Panc1 (cell line): ENCODE measurements around the gene SLC4A1. TPM values are rescaled to one million over a fixed set of nuclear protein-coding genes. Genes with fewer than 3 reads are reported as not detected.

Experiments used
- ATAC-seq: fragments of 200-7000 bp; cut with Tn5 transposase; 2 replicates; pipeline ENCODE4 v1.9.1; 2020; ENCODE audit warnings: mild to moderate bottlenecking, moderate library complexity
- BruUV-seq: library from RNA; stranded (reverse); fragments of 400-500 nt; replicated peaks from 2 replicates; lab custom pipeline; 2021; lab: Mats Ljungman, UMichigan
- CTCF ChIA-PET: fragments of 300-600 bp; sonication (Branson Sonifier 250); formaldehyde crosslinking; loops from one replicate; lab custom pipeline; 2022; ENCODE audit warnings: antibody characterized with exemption; lab: Charles Lee
- POLR2A ChIA-PET: fragments of 300-600 bp; sonication (Branson Sonifier 250); formaldehyde crosslinking; loops from one replicate; lab custom pipeline; 2022; ENCODE audit warnings: antibody characterized with exemption; lab: Charles Lee
- DNase-seq: peaks from one replicate; pipeline ENCODE4 v3.0.0-alpha.2; 2010; ENCODE audit warnings: low read depth, low spot score
- H3K27ac ChIP-seq: 2 replicates; pipeline ENCODE4 v1.5.1; 2011; ENCODE audit warnings: mild to moderate bottlenecking, low read length, inconsistent platforms
- H3K27me3 ChIP-seq: fragments of 200-500 bp; sonication (Bioruptor generic); 2 replicates; pipeline ENCODE4 v1.6.0; 2014; ENCODE audit warnings: low read length, inconsistent platforms; ENCODE audit not compliant: control insufficient read depth, insufficient read depth
- H3K36me3 ChIP-seq: fragments of 200-500 bp; sonication (Bioruptor generic); 2 replicates; pipeline ENCODE4 v1.5.1; 2014; ENCODE audit warnings: inconsistent platforms, mild to moderate bottlenecking, low read length, moderate library complexity; ENCODE audit not compliant: control insufficient read depth, insufficient read depth
- H3K4me1 ChIP-seq: 2 replicates; pipeline ENCODE4 v1.5.1; 2011; ENCODE audit warnings: inconsistent platforms, mild to moderate bottlenecking, low read length, moderate library complexity; ENCODE audit not compliant: control insufficient read depth, insufficient read depth
- H3K4me3 ChIP-seq, 2 experiments: 2 replicates each; pipeline ENCODE4 v1.5.1; 2011 to 2012; ENCODE audit warnings: low read depth in 2 of 2, low read length in 2 of 2, mild to moderate bottlenecking in 2 of 2, inconsistent platforms in 1 of 2, moderate library complexity in 1 of 2
- H3K9me3 ChIP-seq: fragments of 200-500 bp; sonication (Bioruptor generic); 2 replicates; pipeline ENCODE4 v1.5.1; 2014; ENCODE audit warnings: low read depth, mild to moderate bottlenecking, inconsistent platforms, low read length, moderate library complexity; ENCODE audit not compliant: control insufficient read depth, insufficient read depth
- CTCF ChIP-seq: fragments of 450-650 bp; IDR thresholded peaks from 2 replicates; pipeline ENCODE4 v1.5.1; 2017; ENCODE audit warnings: mild to moderate bottlenecking
- POLR2AphosphoS5 ChIP-seq: IDR thresholded peaks from 2 replicates; pipeline ENCODE4 v1.6.1; 2012; ENCODE audit warnings: mild to moderate bottlenecking, low read depth, low read length, moderate library complexity
- SIN3A ChIP-seq: IDR thresholded peaks from 2 replicates; pipeline ENCODE4 v1.6.1; 2012; ENCODE audit warnings: low read depth, mild to moderate bottlenecking, low read length, moderate library complexity, borderline replicate concordance; ENCODE audit not compliant: insufficient read depth
- TCF7L2 ChIP-seq: IDR thresholded peaks from 2 replicates; pipeline ENCODE4 v1.6.1; 2011; ENCODE audit warnings: mild to moderate bottlenecking, low read depth, low read length, inconsistent platforms
- in situ Hi-C: cut with HindIII; loops from 2 replicates; pipeline ENCODE4 v1.10.0; 2016; ENCODE audit warnings: low sequenced_read_pairs, low pct_unique_long_range_greater_than_20kb
- intact Hi-C: fragments of 100-400 bp; cut with micrococcal nuclease; formaldehyde crosslinking; loops from one replicate; pipeline ENCODE4 v1.10.0; 2022; ENCODE audit not compliant: unreplicated experiment
- total RNA-seq: library from RNA; stranded (reverse); gene quantifications from one replicate; pipeline ENCODE4 v1.2.1, GENCODE V29; 2021; ENCODE audit not compliant: unreplicated experiment
- TF ChIP-seq, protein P1 (sequence below), 2 experiments: IDR thresholded peaks; 2 replicates each; pipeline ENCODE4 v1.6.1; 2011 to 2012; ENCODE audit warnings: low read depth in 2 of 2, control low read depth in 1 of 2, low read length in 1 of 2, mild to moderate bottlenecking in 1 of 2, moderate library complexity in 1 of 2; ENCODE audit not compliant: insufficient read depth in 1 of 2

Gene SLC4A1
- total RNA-seq, 1 experiment from 2014 or later, result not detected

GRCh38 chr17:44216694-44217093 lies 51.2 kb downstream of the SLC4A1 start:
- intact Hi-C loops, result no loop called here

DNA sequence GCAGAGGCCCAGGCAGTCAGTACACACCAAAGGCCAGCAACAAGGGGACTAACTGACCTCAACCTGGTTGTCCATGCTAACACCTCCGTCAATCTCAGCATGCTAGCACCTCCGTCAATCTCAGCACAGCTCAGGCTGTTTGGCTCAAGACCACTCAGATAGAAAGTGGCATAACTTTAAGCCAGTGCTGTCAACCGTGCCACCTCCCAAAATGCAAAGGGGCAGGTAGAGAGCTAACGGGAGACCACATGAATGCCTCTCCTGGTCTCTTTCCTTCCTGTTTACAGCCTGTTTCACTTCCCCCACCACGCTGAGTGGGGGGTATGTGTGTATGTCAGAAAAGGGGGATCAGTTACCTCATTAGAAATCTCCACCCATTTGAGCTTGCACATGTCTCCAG lies 51.8 kb downstream of the SLC4A1 start:
- CTCF ChIA-PET, result no interaction called here
- DNase-seq (no peak), ATAC-seq (no peak)
- no TSS peak for BruUV-seq
- Histone ChIP-seq H3K4me1 (peaks cover 12% of the 10 kb centered on the region), H3K9me3 (no peaks in the 10 kb centered on the region), H3K27ac (no peak overlapping the region), H3K4me3 (no peak overlapping the region), H3K27me3 (no peaks in the 10 kb centered on the region), H3K36me3 (peaks cover 8% of the 10 kb centered on the region)
- TF ChIP-seq SIN3A (no peak), TCF7L2 (no peak), CTCF (no peak), POLR2AphosphoS5 (no peak)
- TF ChIP-seq, protein P1, sequence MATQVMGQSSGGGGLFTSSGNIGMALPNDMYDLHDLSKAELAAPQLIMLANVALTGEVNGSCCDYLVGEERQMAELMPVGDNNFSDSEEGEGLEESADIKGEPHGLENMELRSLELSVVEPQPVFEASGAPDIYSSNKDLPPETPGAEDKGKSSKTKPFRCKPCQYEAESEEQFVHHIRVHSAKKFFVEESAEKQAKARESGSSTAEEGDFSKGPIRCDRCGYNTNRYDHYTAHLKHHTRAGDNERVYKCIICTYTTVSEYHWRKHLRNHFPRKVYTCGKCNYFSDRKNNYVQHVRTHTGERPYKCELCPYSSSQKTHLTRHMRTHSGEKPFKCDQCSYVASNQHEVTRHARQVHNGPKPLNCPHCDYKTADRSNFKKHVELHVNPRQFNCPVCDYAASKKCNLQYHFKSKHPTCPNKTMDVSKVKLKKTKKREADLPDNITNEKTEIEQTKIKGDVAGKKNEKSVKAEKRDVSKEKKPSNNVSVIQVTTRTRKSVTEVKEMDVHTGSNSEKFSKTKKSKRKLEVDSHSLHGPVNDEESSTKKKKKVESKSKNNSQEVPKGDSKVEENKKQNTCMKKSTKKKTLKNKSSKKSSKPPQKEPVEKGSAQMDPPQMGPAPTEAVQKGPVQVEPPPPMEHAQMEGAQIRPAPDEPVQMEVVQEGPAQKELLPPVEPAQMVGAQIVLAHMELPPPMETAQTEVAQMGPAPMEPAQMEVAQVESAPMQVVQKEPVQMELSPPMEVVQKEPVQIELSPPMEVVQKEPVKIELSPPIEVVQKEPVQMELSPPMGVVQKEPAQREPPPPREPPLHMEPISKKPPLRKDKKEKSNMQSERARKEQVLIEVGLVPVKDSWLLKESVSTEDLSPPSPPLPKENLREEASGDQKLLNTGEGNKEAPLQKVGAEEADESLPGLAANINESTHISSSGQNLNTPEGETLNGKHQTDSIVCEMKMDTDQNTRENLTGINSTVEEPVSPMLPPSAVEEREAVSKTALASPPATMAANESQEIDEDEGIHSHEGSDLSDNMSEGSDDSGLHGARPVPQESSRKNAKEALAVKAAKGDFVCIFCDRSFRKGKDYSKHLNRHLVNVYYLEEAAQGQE (IDR thresholded peaks at IDR 0.05; ENCODE audit: insufficient read depth in 1 of 2, low read depth in 2 of 2, low read length in 1 of 2), result no peak
- intact Hi-C loops, result no loop called here
- POLR2A ChIA-PET, result no interaction called here
- in situ Hi-C loops, result no loop called here

More at GRCh38 chr17:44216694-44217093, 51.2 kb downstream of the SLC4A1 start:
- Histone ChIP-seq H3K36me3 (peaks cover 8% of the 10 kb centered on the region), H3K4me3 (no peak overlapping the region), H3K4me1 (peaks cover 12% of the 10 kb centered on the region), H3K9me3 (no peaks in the 10 kb centered on the region), H3K27me3 (no peaks in the 10 kb centered on the region), H3K27ac (no peak overlapping the region)
- no peak for TF ChIP-seq CTCF
- TF ChIP-seq, protein P1 (IDR thresholded peaks at IDR 0.05; ENCODE audit: insufficient read depth in 1 of 2, low read depth in 2 of 2, low read length in 1 of 2), result no peak
- POLR2A ChIA-PET, result no interaction called here
- CTCF ChIA-PET, result no interaction called here
- BruUV-seq, result no TSS peak
- ATAC-seq (no peak), DNase-seq (no peak)
- in situ Hi-C loops, result no loop called here
